T follicular helper cell (primary cell): ENCODE results near the gene PLK3.
"Not testable (repeated sequence)": the region's sequence is repeated elsewhere in the genome, so short reads cannot be mapped to it uniquely, and the experiment has no call there.

Experiments
- DNase-seq: peaks from one replicate; pipeline ENCODE4 v3.0.0-alpha.2; 2020; ENCODE audit warnings: low read depth

PLK3 gene

GRCh38 chr1:44808938-44809917 lies 9.1 kb downstream of the PLK3 start:
- DNase-seq = peak; percentile 89

DNA sequence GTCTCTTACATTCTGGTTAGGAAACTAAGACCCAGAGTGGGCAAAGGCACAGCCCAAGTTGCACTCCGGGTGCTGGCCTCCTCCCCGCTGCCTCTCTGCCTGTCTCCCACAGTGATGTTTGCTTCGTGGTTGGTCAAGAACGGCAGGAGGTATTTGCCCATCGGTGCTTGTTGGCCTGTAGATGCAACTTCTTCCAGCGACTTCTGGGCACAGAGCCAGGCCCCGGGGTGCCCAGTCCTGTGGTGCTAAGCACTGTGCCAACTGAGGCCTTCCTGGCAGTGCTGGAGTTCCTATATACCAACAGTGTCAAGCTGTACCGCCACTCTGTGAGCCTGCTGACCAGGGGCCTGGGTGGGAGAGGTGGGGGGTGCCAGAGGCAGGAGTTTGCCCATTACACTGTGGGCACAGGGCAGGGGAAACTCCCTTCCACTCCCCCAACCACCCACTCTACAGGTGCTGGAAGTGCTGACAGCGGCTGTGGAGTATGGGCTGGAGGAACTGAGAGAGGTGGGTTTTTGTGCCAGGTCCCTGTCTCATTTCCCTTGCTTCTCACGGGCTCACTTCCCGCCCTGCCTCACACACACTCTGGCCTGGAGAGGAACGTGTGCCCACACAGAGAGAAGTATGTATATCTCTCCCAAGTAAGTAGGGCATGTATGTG lies 10.1 kb downstream of the PLK3 start:
- peak; percentile 25 for DNase-seq

GRCh38 chr1:44810762-44811105 lies 10.6 kb downstream of the PLK3 start:
- DNase-seq = not testable (repeated sequence)

DNA sequence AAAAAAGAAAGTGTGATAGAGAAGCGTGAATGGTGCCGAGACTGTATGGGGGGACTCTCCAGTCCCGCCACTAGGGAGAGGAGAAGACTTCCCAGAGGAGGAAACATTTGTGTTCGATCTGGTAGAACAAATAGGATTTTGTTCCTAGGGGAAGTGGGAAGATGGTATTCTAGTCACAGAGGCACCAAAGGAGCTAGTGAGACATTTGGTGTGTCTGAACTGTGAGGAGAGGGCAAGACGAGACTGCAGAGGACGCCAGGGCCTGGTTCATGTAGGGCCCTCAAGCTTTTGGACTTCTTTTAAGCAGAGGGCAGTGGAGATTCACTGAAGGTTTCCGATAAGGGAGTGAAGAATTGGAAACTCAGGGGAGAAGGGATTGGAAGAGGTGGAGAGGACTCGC lies 11.1 kb downstream of the PLK3 start:
- DNase-seq = no peak

DNA sequence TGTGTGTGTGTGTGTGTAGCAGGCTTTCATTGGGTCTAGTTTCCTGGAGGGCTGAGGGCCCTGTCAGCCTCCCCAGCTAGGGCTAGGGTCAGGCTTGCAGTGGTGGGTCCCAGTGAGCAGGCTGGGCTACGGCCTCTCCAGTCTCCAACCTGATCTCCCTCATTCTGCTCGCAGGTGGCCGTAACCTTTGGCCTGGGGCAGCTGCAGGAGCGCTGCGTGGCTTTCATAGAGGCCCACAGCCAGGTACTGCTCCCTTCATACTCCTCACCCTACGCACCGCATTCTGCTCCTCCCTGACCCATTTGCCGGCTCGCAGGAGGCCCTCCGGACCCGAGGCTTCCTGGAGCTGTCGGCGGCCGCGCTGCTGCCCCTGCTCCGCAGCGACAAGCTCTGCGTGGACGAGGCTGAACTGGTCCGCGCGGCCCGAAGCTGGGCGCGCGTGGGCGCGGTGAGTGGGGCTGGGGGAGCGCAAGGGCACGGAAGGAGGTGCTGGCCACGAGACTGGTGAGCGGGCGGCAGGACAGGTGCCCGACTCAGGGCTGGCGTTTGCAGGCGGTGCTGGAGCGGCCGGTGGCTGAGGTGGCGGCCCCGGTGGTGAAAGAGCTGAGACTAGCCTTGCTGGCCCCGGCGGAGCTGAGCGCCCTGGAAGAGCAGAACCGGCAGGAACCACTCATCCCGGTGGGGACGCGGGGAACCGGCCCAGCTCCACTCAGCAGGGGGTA lies 12.8 kb downstream of the PLK3 start:
- no peak for DNase-seq

DNA sequence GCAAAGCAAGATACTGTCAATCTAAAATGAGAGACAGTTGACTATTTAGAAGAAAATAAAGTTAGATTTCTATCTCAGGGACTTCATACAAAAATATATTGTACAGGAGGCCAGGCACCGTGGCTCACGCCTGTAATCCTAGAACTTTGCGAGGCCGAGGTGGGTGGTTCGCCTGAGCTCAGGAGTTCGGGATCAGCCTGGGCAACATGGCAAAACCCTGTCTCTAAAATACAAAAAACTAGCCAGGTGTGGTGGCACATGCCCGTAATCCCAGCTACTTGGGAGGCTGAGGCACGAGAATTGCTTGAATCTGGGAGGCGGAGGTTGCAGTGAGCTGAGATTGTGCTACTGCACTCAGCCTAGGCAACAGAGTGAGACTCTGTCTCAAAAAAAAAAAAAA lies 15.7 kb downstream of the PLK3 start:
- not testable (repeated sequence) for DNase-seq

GRCh38 chr1:44817307-44817706 lies 17.1 kb downstream of the PLK3 start:
- DNase-seq = no peak

- no peak for DNase-seq
These were observed 17.8 kb downstream of the PLK3 start for GRCh38 chr1:44817771-44818495.

- DNase-seq = no peak
These were observed 19.0 kb downstream of the PLK3 start for GRCh38 chr1:44819196-44819607.

DNA sequence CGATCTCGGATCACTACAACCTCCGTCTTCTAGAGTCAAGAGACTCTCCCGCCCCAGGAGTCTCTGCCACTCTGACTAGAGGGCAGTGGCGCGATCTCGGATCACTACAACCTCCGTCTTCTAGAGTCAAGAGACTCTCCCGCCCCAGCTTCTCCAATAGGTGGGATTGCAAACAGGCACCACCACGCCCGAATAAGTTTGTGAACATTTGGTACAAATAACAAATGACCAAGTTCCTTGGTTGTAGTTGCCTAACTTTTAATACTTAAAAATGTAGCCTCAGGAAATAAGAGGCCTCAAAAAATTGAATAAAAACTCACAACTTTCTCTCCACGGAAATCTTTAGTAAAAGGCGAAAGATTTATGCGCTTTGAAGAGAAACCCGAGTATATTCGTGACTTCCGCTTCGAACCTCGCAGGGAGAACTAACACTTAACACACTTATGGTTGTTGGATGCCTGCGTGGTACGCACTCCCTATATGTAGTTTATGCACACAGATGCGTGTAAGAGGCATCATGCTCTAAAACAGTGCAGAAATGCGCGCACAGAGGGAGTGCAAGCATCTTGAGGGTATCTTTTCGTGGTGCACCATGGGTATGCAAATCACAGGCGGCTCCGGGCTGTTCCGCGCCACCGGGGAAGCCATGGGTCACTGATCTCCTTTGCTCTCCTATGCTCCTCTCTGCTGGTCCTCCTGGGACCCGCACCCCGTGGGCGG lies 19.6 kb downstream of the PLK3 start:
- DNase-seq = peak; percentile 63

- no peak for DNase-seq
These were observed 20.4 kb downstream of the PLK3 start for GRCh38 chr1:44820328-44821239.

- no peak for DNase-seq
These were observed 21.1 kb downstream of the PLK3 start for GRCh38 chr1:44821240-44821715.

GRCh38 chr1:44822131-44822701 lies 22.0 kb downstream of the PLK3 start:
- DNase-seq = no peak

DNA sequence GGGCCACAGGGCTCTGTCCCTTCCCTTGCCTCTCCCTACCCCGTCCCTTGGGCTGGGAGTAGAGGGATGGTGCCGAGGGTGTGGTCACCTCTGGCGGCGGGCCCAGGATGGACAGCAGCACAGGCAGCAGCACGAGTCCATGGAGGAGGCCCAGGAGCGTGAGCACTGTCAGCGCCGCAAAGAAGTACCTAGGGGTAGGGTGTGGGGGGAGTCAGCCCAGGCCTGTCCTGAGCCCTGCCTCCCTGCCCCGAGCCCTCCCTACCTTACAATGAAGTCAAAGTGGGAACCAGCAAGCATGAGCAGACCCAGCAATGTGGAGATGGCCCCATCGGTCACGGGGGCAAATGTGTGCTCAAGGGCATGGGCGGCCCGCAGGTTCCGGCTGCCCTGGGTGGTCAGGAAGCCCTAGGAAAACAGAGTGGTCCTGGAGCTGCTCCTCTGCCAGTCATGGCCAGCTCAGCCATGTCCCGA lies 22.8 kb downstream of the PLK3 start:
- DNase-seq = no peak

GRCh38 chr1:44824392-44824791 lies 24.2 kb downstream of the PLK3 start:
- DNase-seq = not testable (repeated sequence)

DNA sequence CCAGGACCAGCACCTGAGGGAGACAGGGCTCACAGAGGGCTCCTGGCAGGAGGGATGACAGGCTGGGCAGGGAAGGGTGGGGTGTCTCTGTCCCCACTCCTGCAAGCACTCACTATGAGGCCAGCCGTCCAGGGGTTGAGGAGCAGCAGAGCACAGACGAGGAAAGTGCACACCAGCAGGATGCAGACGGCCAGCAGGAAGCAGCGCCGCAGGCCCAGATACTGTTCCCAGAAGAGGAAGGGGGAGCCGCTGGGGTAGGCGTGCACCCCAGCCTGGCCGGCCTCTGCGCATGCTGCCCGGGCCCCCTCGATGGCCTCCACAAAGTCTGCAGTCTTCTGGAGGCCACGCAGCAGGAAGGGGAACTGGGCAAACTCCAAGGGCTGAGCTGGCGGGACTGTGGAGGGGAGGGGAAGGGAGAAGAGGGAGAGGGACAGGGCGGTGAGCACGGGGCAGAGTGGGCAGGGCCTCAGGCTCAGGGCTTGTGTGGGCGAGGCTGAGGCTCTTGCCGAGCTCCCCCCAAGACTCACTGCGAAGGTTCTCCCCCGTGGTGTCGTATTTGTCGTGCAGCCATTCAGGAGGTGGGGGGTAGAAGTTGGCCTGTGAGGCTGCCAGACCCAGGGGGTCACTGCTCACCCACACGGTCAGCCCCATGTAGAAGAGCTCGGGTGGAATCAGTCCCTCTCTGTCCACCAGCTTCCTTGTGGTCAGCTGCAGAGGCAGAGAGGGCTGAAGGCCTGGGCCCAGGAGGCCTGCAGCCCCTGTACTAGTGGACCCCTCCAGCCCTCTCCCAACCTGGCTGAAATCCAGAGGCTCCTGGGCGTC lies 26.4 kb downstream of the PLK3 start:
- no peak for DNase-seq

DNA sequence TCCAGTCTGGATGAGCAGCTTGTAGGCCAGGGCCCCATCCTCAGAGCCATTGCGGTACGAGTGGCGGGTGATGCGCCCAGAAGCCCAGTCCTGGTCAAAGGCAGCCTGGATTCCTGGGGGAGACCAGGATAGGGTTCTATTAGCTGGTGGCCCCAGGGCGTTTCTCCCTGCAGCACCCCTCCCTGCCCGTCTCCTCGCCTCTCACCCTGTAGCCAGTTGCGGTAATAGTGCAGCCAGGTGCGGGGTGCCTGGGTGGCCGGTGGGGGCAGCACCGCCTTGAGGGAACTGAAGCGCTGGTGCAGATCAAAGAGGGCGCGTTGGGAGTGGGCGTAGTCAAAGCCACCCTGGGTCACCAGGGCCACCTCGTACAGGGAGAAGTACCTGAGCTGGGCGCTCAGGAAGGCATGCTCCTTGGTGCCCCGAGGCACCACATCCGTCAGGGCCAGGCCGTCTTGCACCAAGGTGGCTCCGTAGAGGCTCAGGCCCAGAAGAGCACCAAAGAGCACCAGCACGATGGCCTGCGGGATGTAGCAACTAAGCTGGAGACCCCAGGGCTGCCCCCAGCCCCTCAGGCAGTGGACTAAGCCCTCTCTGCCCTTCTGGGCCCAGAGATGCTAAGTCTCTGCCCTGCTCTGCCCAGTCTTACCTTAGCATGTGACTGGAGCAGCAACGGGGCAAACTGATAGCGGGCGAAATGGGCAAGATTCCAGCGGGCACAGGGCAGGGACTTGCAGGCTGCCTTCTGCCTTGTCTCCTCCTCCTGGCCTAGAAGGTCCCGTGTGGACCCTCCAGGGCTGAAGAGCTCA lies 27.2 kb downstream of the PLK3 start:
- no peak for DNase-seq
